GM18498 (cell line): ENCODE results near the gene OSBP.

ENCODE experiments used
- ATAC-seq: cut with Tn5 transposase; IDR thresholded peaks from one replicate; pipeline ENCODE4 v1.9.1; 2021; ENCODE audit warnings: mild to moderate bottlenecking, moderate library complexity; ENCODE audit not compliant: unreplicated experiment

OSBP gene

GRCh38 chr11:59607703-59608454, 7.7 kb downstream of the OSBP start:
- ATAC-seq: no peak

GRCh38 chr11:59602432-59602831, 13.1 kb downstream of the OSBP start:
- no peak for ATAC-seq

- no peak for ATAC-seq
Observed at GRCh38 chr11:59601788-59602187, 13.8 kb downstream of the OSBP start.

- no peak for ATAC-seq
Observed at GRCh38 chr11:59600636-59601035, 14.9 kb downstream of the OSBP start.

GRCh38 chr11:59600234-59600633, 15.3 kb downstream of the OSBP start:
- no peak for ATAC-seq

- ATAC-seq: no peak
Observed at GRCh38 chr11:59598961-59599360, 16.6 kb downstream of the OSBP start.

GRCh38 chr11:59584294-59584693, 31.3 kb downstream of the OSBP start:
- ATAC-seq: no peak

- ATAC-seq: no peak
Observed at GRCh38 chr11:59582006-59582405, 33.6 kb downstream of the OSBP start.

- no peak for ATAC-seq
Observed at GRCh38 chr11:59578369-59578768, 37.2 kb downstream of the OSBP start.

- ATAC-seq: no peak
Observed at GRCh38 chr11:59575505-59575904, 40.1 kb downstream of the OSBP start.

- no peak for ATAC-seq
Observed at GRCh38 chr11:59574932-59575502, 40.6 kb downstream of the OSBP start.

- ATAC-seq: no peak
Observed at GRCh38 chr11:59574467-59574866, 41.1 kb downstream of the OSBP start.

- no peak for ATAC-seq
Observed at GRCh38 chr11:59573216-59573615, 42.4 kb downstream of the OSBP start.

- no peak for ATAC-seq
Observed at GRCh38 chr11:59572091-59572490, 43.5 kb downstream of the OSBP start.

- no peak for ATAC-seq
Observed at GRCh38 chr11:59562292-59562691, 53.3 kb downstream of the OSBP start.

- ATAC-seq: peak; percentile 54
Observed at GRCh38 chr11:59560702-59561473, 54.7 kb downstream of the OSBP start.

- peak; percentile 25 for ATAC-seq
Observed at GRCh38 chr11:59560290-59560701, 55.3 kb downstream of the OSBP start.

- no peak for ATAC-seq
Observed at GRCh38 chr11:59559886-59560285, 55.7 kb downstream of the OSBP start.

GRCh38 chr11:59558270-59558643, 57.3 kb downstream of the OSBP start:
- no peak for ATAC-seq

GRCh38 chr11:59556917-59557348, 58.6 kb downstream of the OSBP start:
- peak; percentile 14 for ATAC-seq

GRCh38 chr11:59556115-59556916, 59.3 kb downstream of the OSBP start:
- peak; percentile 26 for ATAC-seq
